Measurements from ENCODE around the gene KIAA0586.
"Not testable (repeated sequence)": the region's sequence is repeated elsewhere in the genome, so short reads cannot be mapped to it uniquely, and the experiment has no call there.

Gene KIAA0586

GRCh38 chr14:58415636-58416547, 11.6 kb upstream of the KIAA0586 start:
- H3K9me3 ChIP-seq (ENCODE audit: insufficient read depth, low read depth, low read length): no peaks in the 10 kb centered on the region
- no peak overlapping the region for H3K9ac ChIP-seq (ENCODE audit: low read depth, low read length)
- H3K27ac ChIP-seq (ENCODE audit: low read depth, low read length): no peak overlapping the region
- H3K36me3 ChIP-seq (ENCODE audit: insufficient read depth, low read length): peaks cover 85% of the 10 kb centered on the region
- H3K4me1 ChIP-seq (ENCODE audit: insufficient read depth, low read length): no peaks in the 10 kb centered on the region; the same call in 1 of the 2 replicates
- H3K4me3 ChIP-seq (ENCODE audit: low read length): no peak overlapping the region
- H3K27me3 ChIP-seq (ENCODE audit: insufficient read depth, low read length): no peaks in the 10 kb centered on the region
- WGBS: 96% methylated on average over 10 of the region's 10 CpGs

- not testable (repeated sequence) for H3K4me3 ChIP-seq (ENCODE audit: low read length); H3K27ac ChIP-seq (ENCODE audit: low read depth, low read length); H3K27me3 ChIP-seq (ENCODE audit: insufficient read depth, low read length); H3K9me3 ChIP-seq (ENCODE audit: insufficient read depth, low read depth, low read length); H3K9ac ChIP-seq (ENCODE audit: low read depth, low read length); H3K4me1 ChIP-seq (ENCODE audit: insufficient read depth, low read length)
- H3K36me3 ChIP-seq (ENCODE audit: insufficient read depth, low read length): peaks cover 85% of the 10 kb centered on the region
- WGBS: 85% methylated on average over 1 of the region's 1 CpG
Measured at GRCh38 chr14:58416934-58417333, 10.6 kb upstream of the KIAA0586 start.

GRCh38 chr14:58426670-58427280, 744 bp upstream of the KIAA0586 start:
- WGBS: under 1% methylated on average over 35 of the region's 35 CpGs
- Histone ChIP-seq H3K9me3 (ENCODE audit: insufficient read depth, low read depth, low read length) (no peaks in the 10 kb centered on the region), H3K27ac (ENCODE audit: low read depth, low read length) (peak overlapping the region; percentile 82), H3K36me3 (ENCODE audit: insufficient read depth, low read length) (peaks cover 42% of the 10 kb centered on the region), H3K4me1 (ENCODE audit: insufficient read depth, low read length) (peaks cover 12% of the 10 kb centered on the region; the same call in 1 of the 2 replicates), H3K4me3 (ENCODE audit: low read length) (peak overlapping the region; percentile 73), H3K9ac (ENCODE audit: low read depth, low read length) (peak overlapping the region; percentile 81), H3K27me3 (ENCODE audit: insufficient read depth, low read length) (no peaks in the 10 kb centered on the region)

GRCh38 chr14:58428118-58428683, 682 bp downstream of the KIAA0586 start:
- WGBS: 2% methylated on average over 10 of the region's 10 CpGs
- H3K4me3 ChIP-seq (ENCODE audit: low read length): peak overlapping the region; percentile 73
- peak overlapping the region; percentile 6; the same call in 1 of the 2 replicates for H3K27ac ChIP-seq (ENCODE audit: low read depth, low read length)
- H3K27me3 ChIP-seq (ENCODE audit: insufficient read depth, low read length): no peaks in the 10 kb centered on the region
- peak overlapping the region; percentile 50; the same call in 1 of the 2 replicates for H3K9ac ChIP-seq (ENCODE audit: low read depth, low read length)
- peaks cover 41% of the 10 kb centered on the region for H3K36me3 ChIP-seq (ENCODE audit: insufficient read depth, low read length)
- H3K9me3 ChIP-seq (ENCODE audit: insufficient read depth, low read depth, low read length): no peaks in the 10 kb centered on the region
- H3K4me1 ChIP-seq (ENCODE audit: insufficient read depth, low read length): peaks cover 12% of the 10 kb centered on the region; the same call in 1 of the 2 replicates

GRCh38 chr14:58430156-58430555, 2.6 kb downstream of the KIAA0586 start:
- H3K36me3 ChIP-seq (ENCODE audit: insufficient read depth, low read length): peaks cover 44% of the 10 kb centered on the region
- H3K4me3 ChIP-seq (ENCODE audit: low read length): no peak overlapping the region
- no peak overlapping the region for H3K9ac ChIP-seq (ENCODE audit: low read depth, low read length)
- no peaks in the 10 kb centered on the region for H3K9me3 ChIP-seq (ENCODE audit: insufficient read depth, low read depth, low read length)
- H3K27me3 ChIP-seq (ENCODE audit: insufficient read depth, low read length): no peaks in the 10 kb centered on the region
- no peak overlapping the region for H3K27ac ChIP-seq (ENCODE audit: low read depth, low read length)
- no CpG with 5 or more reads among the region's 1 CpG for WGBS
- peaks cover 12% of the 10 kb centered on the region; the same call in 1 of the 2 replicates for H3K4me1 ChIP-seq (ENCODE audit: insufficient read depth, low read length)

- Histone ChIP-seq H3K27me3 (ENCODE audit: insufficient read depth, low read length) (no peaks in the 10 kb centered on the region), H3K4me3 (ENCODE audit: low read length) (no peak overlapping the region), H3K27ac (ENCODE audit: low read depth, low read length) (no peak overlapping the region), H3K9me3 (ENCODE audit: insufficient read depth, low read depth, low read length) (no peaks in the 10 kb centered on the region), H3K4me1 (ENCODE audit: insufficient read depth, low read length) (no peaks in the 10 kb centered on the region), H3K9ac (ENCODE audit: low read depth, low read length) (no peak overlapping the region), H3K36me3 (ENCODE audit: insufficient read depth, low read length) (peaks cover 64% of the 10 kb centered on the region)
- 91% methylated on average over 5 of the region's 5 CpGs for WGBS
Measured at GRCh38 chr14:58439476-58439875, 12.0 kb downstream of the KIAA0586 start.

- WGBS: 92% methylated on average over 5 of the region's 5 CpGs
- Histone ChIP-seq H3K4me1 (ENCODE audit: insufficient read depth, low read length) (no peaks in the 10 kb centered on the region), H3K27me3 (ENCODE audit: insufficient read depth, low read length) (no peaks in the 10 kb centered on the region), H3K4me3 (ENCODE audit: low read length) (no peak overlapping the region), H3K27ac (ENCODE audit: low read depth, low read length) (no peak overlapping the region), H3K36me3 (ENCODE audit: insufficient read depth, low read length) (peaks cover 71% of the 10 kb centered on the region), H3K9me3 (ENCODE audit: insufficient read depth, low read depth, low read length) (no peaks in the 10 kb centered on the region), H3K9ac (ENCODE audit: low read depth, low read length) (no peak overlapping the region)
Measured at GRCh38 chr14:58444627-58445026, 17.1 kb downstream of the KIAA0586 start.

- no peaks in the 10 kb centered on the region for H3K9me3 ChIP-seq (ENCODE audit: insufficient read depth, low read depth, low read length)
- 85% methylated on average over 8 of the region's 9 CpGs for WGBS
- H3K27ac ChIP-seq (ENCODE audit: low read depth, low read length): no peak overlapping the region
- H3K4me1 ChIP-seq (ENCODE audit: insufficient read depth, low read length): no peaks in the 10 kb centered on the region
- no peak overlapping the region for H3K4me3 ChIP-seq (ENCODE audit: low read length)
- H3K36me3 ChIP-seq (ENCODE audit: insufficient read depth, low read length): peaks cover 72% of the 10 kb centered on the region
- H3K9ac ChIP-seq (ENCODE audit: low read depth, low read length): no peak overlapping the region
- no peaks in the 10 kb centered on the region for H3K27me3 ChIP-seq (ENCODE audit: insufficient read depth, low read length)
Measured at GRCh38 chr14:58455593-58456265, 28.2 kb downstream of the KIAA0586 start.

- no peak overlapping the region for H3K9ac ChIP-seq (ENCODE audit: low read depth, low read length)
- H3K4me1 ChIP-seq (ENCODE audit: insufficient read depth, low read length): no peaks in the 10 kb centered on the region
- H3K27me3 ChIP-seq (ENCODE audit: insufficient read depth, low read length): no peaks in the 10 kb centered on the region
- H3K4me3 ChIP-seq (ENCODE audit: low read length): no peak overlapping the region
- no peaks in the 10 kb centered on the region for H3K9me3 ChIP-seq (ENCODE audit: insufficient read depth, low read depth, low read length)
- 100% methylated on average over 1 of the region's 2 CpGs for WGBS
- no peak overlapping the region for H3K27ac ChIP-seq (ENCODE audit: low read depth, low read length)
- H3K36me3 ChIP-seq (ENCODE audit: insufficient read depth, low read length): peaks cover 80% of the 10 kb centered on the region
Measured at GRCh38 chr14:58460772-58461171, 33.3 kb downstream of the KIAA0586 start.

GRCh38 chr14:58463147-58463546, 35.6 kb downstream of the KIAA0586 start:
- Histone ChIP-seq H3K4me3 (ENCODE audit: low read length) (no peak overlapping the region), H3K9me3 (ENCODE audit: insufficient read depth, low read depth, low read length) (no peaks in the 10 kb centered on the region), H3K27me3 (ENCODE audit: insufficient read depth, low read length) (no peaks in the 10 kb centered on the region), H3K36me3 (ENCODE audit: insufficient read depth, low read length) (peaks cover 86% of the 10 kb centered on the region), H3K4me1 (ENCODE audit: insufficient read depth, low read length) (no peaks in the 10 kb centered on the region), H3K9ac (ENCODE audit: low read depth, low read length) (no peak overlapping the region), H3K27ac (ENCODE audit: low read depth, low read length) (no peak overlapping the region)
- WGBS: 92% methylated on average over 2 of the region's 2 CpGs

- H3K4me3 ChIP-seq (ENCODE audit: low read length): no peak overlapping the region
- H3K27me3 ChIP-seq (ENCODE audit: insufficient read depth, low read length): no peaks in the 10 kb centered on the region
- H3K4me1 ChIP-seq (ENCODE audit: insufficient read depth, low read length): no peaks in the 10 kb centered on the region
- 98% methylated on average over 8 of the region's 8 CpGs for WGBS
- no peaks in the 10 kb centered on the region for H3K9me3 ChIP-seq (ENCODE audit: insufficient read depth, low read depth, low read length)
- peaks cover 86% of the 10 kb centered on the region for H3K36me3 ChIP-seq (ENCODE audit: insufficient read depth, low read length)
- no peak overlapping the region for H3K9ac ChIP-seq (ENCODE audit: low read depth, low read length)
- no peak overlapping the region for H3K27ac ChIP-seq (ENCODE audit: low read depth, low read length)
Measured at GRCh38 chr14:58464652-58465051, 37.1 kb downstream of the KIAA0586 start.
